Ovary (tissue), 3 donors: ENCODE measurements around the gene ZFYVE16.

ENCODE experiments used
- CTCF ChIP-seq, 3 donors: fragments of 450-650 bp in 2 of 3; fragments of 200-600 bp in 1 of 3; IDR thresholded peaks; one replicate each; pipeline versions ENCODE4 v1.5.1 to v1.8.0; 2016 to 2022; ENCODE audit warnings: antibody characterized with exemption in 3 of 3, mild to moderate bottlenecking in 1 of 3
- POLR2A ChIP-seq: fragments of 450-650 bp; IDR thresholded peaks from one replicate; pipeline ENCODE4 v1.6.1; 2017; ENCODE audit warnings: antibody characterized with exemption, mild to moderate bottlenecking, moderate library complexity
- donor health status: DM: no; HTN: no; CAD: no.

DNA sequence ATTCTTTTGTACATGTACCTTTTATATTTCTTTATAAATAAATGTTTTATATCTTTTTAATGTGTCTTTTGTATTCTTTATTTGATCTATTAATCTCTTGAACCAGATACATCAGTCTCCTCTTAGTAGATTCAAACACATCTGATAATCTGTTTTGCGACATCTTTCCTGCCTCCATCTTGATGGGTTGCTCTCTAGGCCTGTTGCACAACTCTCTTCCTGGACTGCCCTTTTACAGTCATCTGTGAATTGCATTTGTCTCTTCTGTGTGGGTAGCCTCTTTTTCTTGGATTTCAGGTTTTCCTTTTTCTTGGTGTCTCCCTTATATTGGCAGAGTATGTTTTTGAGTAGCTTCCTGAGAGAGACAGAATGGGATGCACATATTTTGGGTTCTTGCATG lies 6.2 kb downstream of the ZFYVE16 start:
- TF ChIP-seq CTCF (IDR thresholded peaks at IDR 0.05) (no peak), POLR2A (no peak)
